HG03045 (cell line): Measurements from ENCODE around the gene TUBA1A.
"Not testable (repeated sequence)": the region's sequence is repeated elsewhere in the genome, so short reads cannot be mapped to it uniquely, and the experiment has no call there.

Experiments
- ATAC-seq: cut with Tn5 transposase; IDR thresholded peaks from one replicate; pipeline ENCODE4 v1.9.1; 2021; ENCODE audit warnings: mild to moderate bottlenecking, moderate library complexity; ENCODE audit not compliant: unreplicated experiment

TUBA1A gene

GRCh38 chr12:49160399-49160798 lies 28.5 kb downstream of the TUBA1A start:
- no peak for ATAC-seq

- ATAC-seq: no peak
These were observed 34.7 kb downstream of the TUBA1A start for GRCh38 chr12:49154221-49154620.

GRCh38 chr12:49147384-49147783 lies 41.5 kb downstream of the TUBA1A start:
- no peak for ATAC-seq

- ATAC-seq: no peak
These were observed 42.5 kb downstream of the TUBA1A start for GRCh38 chr12:49146406-49146805.

- ATAC-seq: no peak
These were observed 44.5 kb downstream of the TUBA1A start for GRCh38 chr12:49144384-49144783.

GRCh38 chr12:49138999-49139398 lies 49.9 kb downstream of the TUBA1A start:
- no peak for ATAC-seq

- ATAC-seq: no peak
These were observed 50.3 kb downstream of the TUBA1A start for GRCh38 chr12:49138587-49138986.

GRCh38 chr12:49137476-49137875 lies 51.4 kb downstream of the TUBA1A start:
- no peak for ATAC-seq

GRCh38 chr12:49136997-49137396 lies 51.9 kb downstream of the TUBA1A start:
- not testable (repeated sequence) for ATAC-seq
